Measurements from ENCODE around the gene HUWE1.

- no peak for TF ChIP-seq CTCF (IDR thresholded peaks at IDR 0.05)
- TF ChIP-seq POLR2A (IDR thresholded peaks at IDR 0.05), result no peak
Measured at GRCh38 chrX:53711436-53711835, 24.9 kb upstream of the HUWE1 start.

All from adrenal gland (tissue), 5 donors.